HepG2 (cell line): ENCODE results near the gene ZNF771. TPM values are rescaled to one million over a fixed set of nuclear protein-coding genes. Genes with fewer than 3 reads are reported as not detected.
A peak's percentile ranks its signal among the peaks of the same experiment; 100 is the strongest.

ENCODE experiments used
- ATF2 ChIP-seq: sonication (generic); formaldehyde crosslinking; IDR thresholded peaks from 2 replicates; pipeline ENCODE4 v1.4.0; 2020; ENCODE audit warnings: missing genetic modification reagents
- CENPX ChIP-seq: sonication (generic); formaldehyde crosslinking; IDR thresholded peaks from 2 replicates; pipeline ENCODE4 v1.9.0; 2021; ENCODE audit warnings: mild to moderate bottlenecking, missing genetic modification reagents, moderate library complexity
- E2F1 ChIP-seq: sonication (generic); formaldehyde crosslinking; IDR thresholded peaks from 2 replicates; pipeline ENCODE4 v1.5.0; 2020; ENCODE audit warnings: missing genetic modification reagents
- GFI1 ChIP-seq: sonication (generic); formaldehyde crosslinking; IDR thresholded peaks from 2 replicates; pipeline ENCODE4 v1.5.0; 2020; ENCODE audit warnings: missing genetic modification reagents, mild to moderate bottlenecking, borderline replicate concordance
- HNF1B ChIP-seq: sonication (generic); formaldehyde crosslinking; IDR thresholded peaks from 2 replicates; pipeline ENCODE4 v1.5.1; 2020; ENCODE audit warnings: mild to moderate bottlenecking, moderate library complexity, missing genetic modification reagents
- MAZ ChIP-seq, 2 experiments: sonication (generic) in 1 of 2; formaldehyde crosslinking in 1 of 2; IDR thresholded peaks; 2 replicates each; pipeline versions ENCODE4 v1.5.0 to v1.6.1; 2012 to 2020; ENCODE audit warnings: low read depth in 2 of 2, mild to moderate bottlenecking in 2 of 2, borderline replicate concordance in 1 of 2, improper control_type of control experiment in 1 of 2, low read length in 1 of 2, missing genetic modification reagents in 1 of 2, moderate library complexity in 1 of 2
- MLXIP ChIP-seq: sonication (generic); formaldehyde crosslinking; IDR thresholded peaks from 2 replicates; pipeline ENCODE4 v1.9.0; 2021; ENCODE audit warnings: missing genetic modification reagents, borderline replicate concordance
- NFKB2 ChIP-seq: sonication (generic); formaldehyde crosslinking; IDR thresholded peaks from 2 replicates; pipeline ENCODE4 v1.4.0; 2020; ENCODE audit warnings: missing genetic modification reagents, borderline replicate concordance
- PHF5A ChIP-seq: IDR thresholded peaks from one replicate; pipeline ENCODE4 v1.6.1; 2018; ENCODE audit warnings: low read depth, missing genetic modification reagents; ENCODE audit not compliant: unreplicated experiment
- RAD51 ChIP-seq: fragments of 450-650 bp; IDR thresholded peaks from 2 replicates; pipeline ENCODE4 v1.6.1; 2016; ENCODE audit warnings: borderline replicate concordance
- RELA ChIP-seq: sonication (generic); formaldehyde crosslinking; IDR thresholded peaks from 2 replicates; pipeline ENCODE4 v1.4.0; 2020; ENCODE audit warnings: missing genetic modification reagents
- SAFB2 ChIP-seq: sonication (generic); formaldehyde crosslinking; IDR thresholded peaks from 2 replicates; pipeline ENCODE4 v1.5.1; 2020; ENCODE audit warnings: missing genetic modification reagents, low read depth, mild to moderate bottlenecking, borderline replicate concordance
- SIN3B ChIP-seq: fragments of 150-350 bp; IDR thresholded peaks from 2 replicates; pipeline ENCODE4 v1.6.1; 2014; ENCODE audit warnings: low read length
- STAT5B ChIP-seq: sonication (generic); formaldehyde crosslinking; IDR thresholded peaks from 2 replicates; pipeline ENCODE4 v1.4.0; 2020; ENCODE audit warnings: missing genetic modification reagents
- ZBTB42 ChIP-seq: sonication (generic); formaldehyde crosslinking; IDR thresholded peaks from 2 replicates; pipeline ENCODE4 v1.5.0; 2020; ENCODE audit warnings: mild to moderate bottlenecking, missing genetic modification reagents
- ZC3H13 ChIP-seq: sonication (generic); formaldehyde crosslinking; IDR thresholded peaks from 2 replicates; pipeline ENCODE4 v1.8.1; 2023; ENCODE audit warnings: mild to moderate bottlenecking, missing genetic modification reagents, moderate library complexity
- ZNF124 ChIP-seq: sonication (generic); formaldehyde crosslinking; IDR thresholded peaks from 2 replicates; pipeline ENCODE4 v1.4.0; 2020; ENCODE audit warnings: missing genetic modification reagents
- ZNF383 ChIP-seq: sonication (generic); formaldehyde crosslinking; IDR thresholded peaks from 2 replicates; pipeline ENCODE4 v1.4.0; 2020; ENCODE audit warnings: missing genetic modification reagents, mild to moderate bottlenecking, borderline replicate concordance
- ZNF441 ChIP-seq: sonication (generic); formaldehyde crosslinking; IDR thresholded peaks from 2 replicates; pipeline ENCODE4 v1.7.0; 2021; ENCODE audit warnings: missing genetic modification reagents, borderline replicate concordance
- ZNF546 ChIP-seq: sonication (generic); formaldehyde crosslinking; conservative IDR thresholded peaks from 2 replicates; pipeline ENCODE4 v1.8.1; 2023; ENCODE audit warnings: mild to moderate bottlenecking, missing genetic modification reagents
- ZNF576 ChIP-seq: sonication (generic); formaldehyde crosslinking; IDR thresholded peaks from 2 replicates; pipeline ENCODE4 v1.4.0; 2020; ENCODE audit warnings: mild to moderate bottlenecking, missing genetic modification reagents
- ZNF747 ChIP-seq: sonication (generic); formaldehyde crosslinking; IDR thresholded peaks from 2 replicates; pipeline ENCODE4 v1.8.1; 2023; ENCODE audit warnings: missing genetic modification reagents, mild to moderate bottlenecking, borderline replicate concordance
- polyA plus RNA-seq, 8 experiments: library from polyadenylated mRNA; depleted of rRNA in 3 of 8; stranded (reverse) in 7 of 8; unstranded in 1 of 8; fragments of >200 nt; fragmentation: Illumina TruSeq in 4 of 8; extraction: Trizol in 4 of 8; gene quantifications; 2 replicates each; pipeline versions ENCODE4 v1.2.1 to v1.2.3, GENCODE V29; 2011 to 2016; ENCODE audit warnings: low read depth in 4 of 8, missing spikeins in 1 of 8, mixed read lengths in 1 of 8; ENCODE audit not compliant: insufficient read depth in 1 of 8
- total RNA-seq, 5 experiments: library from RNA; depleted of rRNA; stranded (reverse); fragments of >200 nt; fragmentation: Illumina TruSeq; extraction: Trizol; gene quantifications; 2 replicates each; pipeline ENCODE4 v1.2.3, GENCODE V29; 2016; ENCODE audit warnings: low read depth in 1 of 5

ZNF771 gene
- total and polyA plus RNA-seq, 2 of the 13 experiments (the other 11 are each of a cell fraction or from before 2014, with no cell fraction given), result 5.0 to 11.8 TPM

- TF ChIP-seq ATF2 (CRISPR knock-in tag), result no peak
- TF ChIP-seq ZBTB42 (CRISPR knock-in tag), result 0 out of 2 replicates have a peak, but pooled peaks have one; percentile 17
- TF ChIP-seq E2F1 (CRISPR knock-in tag), result 0 out of 2 replicates have a peak, but pooled peaks have one; percentile 2
- no peak for TF ChIP-seq SAFB2
- no peak for TF ChIP-seq RAD51
- peak; percentile 89 for TF ChIP-seq HNF1B
- TF ChIP-seq ZNF546 (CRISPR knock-in tag), result peak; percentile 30; the same call in 1 of the 2 replicates
- no peak for TF ChIP-seq MLXIP (CRISPR knock-in tag)
- no peak for TF ChIP-seq STAT5B (CRISPR knock-in tag)
- no peak for TF ChIP-seq CENPX (CRISPR knock-in tag)
- no peak for TF ChIP-seq MAZ (IDR thresholded peaks at IDR 0.05; ENCODE audit: borderline replicate concordance, low read depth, low read length)
- TF ChIP-seq MAZ (CRISPR knock-in tag; IDR thresholded peaks at IDR 0.05; ENCODE audit: low read depth), result no peak; the same call in 1 of the 2 replicates
- TF ChIP-seq ZNF576 (CRISPR knock-in tag), result 0 out of 2 replicates have a peak, but pooled peaks have one; percentile 56
- TF ChIP-seq RELA (CRISPR knock-in tag), result no peak
- no peak for TF ChIP-seq ZNF441 (CRISPR knock-in tag)
- no peak; the same call in 1 of the 2 replicates for TF ChIP-seq NFKB2 (CRISPR knock-in tag)
- TF ChIP-seq ZNF383 (CRISPR knock-in tag), result no peak
- peak; percentile 7; the same call in 1 of the 2 replicates for TF ChIP-seq SIN3B
- TF ChIP-seq GFI1 (CRISPR knock-in tag), result no peak
- no peak for TF ChIP-seq ZNF124
- no peak for TF ChIP-seq PHF5A (CRISPR knock-in tag)
- 0 out of 2 replicates have a peak, but pooled peaks have one; percentile 18 for TF ChIP-seq ZNF747 (CRISPR knock-in tag)
- 0 out of 2 replicates have a peak, but pooled peaks have one; percentile 56 for TF ChIP-seq ZC3H13
Observed at GRCh38 chr16:30394592-30395154, 12.7 kb upstream of the ZNF771 start (continued).
